WTC11 (cell line): ENCODE results near the gene NCAM2. TPM values are rescaled to one million over a fixed set of nuclear protein-coding genes. Genes with fewer than 3 reads are reported as not detected.

Experiments used
- ATAC-seq: fragments of 200-7000 bp; cut with Tn5 transposase; 2 replicates; pipeline ENCODE4 v1.10.0; 2021; ENCODE audit warnings: mild to moderate bottlenecking, moderate library complexity
- CTCF ChIA-PET: fragments of 300-600 bp; sonication (Branson Sonifier 250); formaldehyde crosslinking; loops from one replicate; lab custom pipeline; 2021; ENCODE audit warnings: antibody characterized with exemption; lab: Charles Lee
- POLR2A ChIA-PET: fragments of 350-600 bp; sonication (Branson Sonifier 250); formaldehyde crosslinking; loops from one replicate; lab custom pipeline; 2021; ENCODE audit warnings: antibody characterized with exemption; lab: Charles Lee
- DNase-seq: peaks from one replicate; pipeline ENCODE4 v3.0.0; 2021; ENCODE audit warnings: low spot score
- H3K27ac Mint-ChIP-seq: 2 replicates; pipeline ENCODE4 v1.8.0; 2021; ENCODE audit warnings: mixed read lengths
- H3K27me3 Mint-ChIP-seq: 2 replicates; pipeline ENCODE4 v1.8.0; 2021; ENCODE audit warnings: low read depth, mild to moderate bottlenecking, moderate library complexity, mixed read lengths
- H3K36me3 Mint-ChIP-seq: 2 replicates; pipeline ENCODE4 v1.8.0; 2021; ENCODE audit warnings: mixed read lengths
- H3K4me1 Mint-ChIP-seq: 2 replicates; pipeline ENCODE4 v1.8.0; 2022; ENCODE audit warnings: mixed read lengths
- H3K4me3 Mint-ChIP-seq: 2 replicates; pipeline ENCODE4 v1.8.0; 2021; ENCODE audit warnings: mild to moderate bottlenecking, moderate library complexity, mixed read lengths
- H3K9me3 Mint-ChIP-seq: 2 replicates; pipeline ENCODE4 v1.8.0; 2021; ENCODE audit warnings: mixed read lengths
- CREM ChIP-seq: sonication (generic); formaldehyde crosslinking; IDR thresholded peaks from 2 replicates; pipeline ENCODE4 v1.8.1; 2022; ENCODE audit warnings: mild to moderate bottlenecking, missing genetic modification reagents, moderate library complexity
- ELF4 ChIP-seq: sonication (generic); formaldehyde crosslinking; IDR thresholded peaks from 2 replicates; pipeline ENCODE4 v1.8.1; 2022; ENCODE audit warnings: low read depth, mild to moderate bottlenecking, moderate library complexity, missing genetic modification reagents
- FOXP1 ChIP-seq: sonication (generic); formaldehyde crosslinking; IDR thresholded peaks from 2 replicates; pipeline ENCODE4 v1.8.0; 2022; ENCODE audit warnings: missing genetic modification reagents, mild to moderate bottlenecking, moderate library complexity, borderline replicate concordance
- GABPB1 ChIP-seq: sonication (generic); formaldehyde crosslinking; IDR thresholded peaks from 2 replicates; pipeline ENCODE4 v1.8.1; 2023; ENCODE audit warnings: mild to moderate bottlenecking, missing genetic modification reagents
- HMGA2 ChIP-seq: fragments of 250-450 bp; sonication (Bioruptor Pico); IDR thresholded peaks from 2 replicates; pipeline ENCODE4 v1.4.0; 2021; ENCODE audit warnings: mild to moderate bottlenecking, moderate library complexity
- NFYB ChIP-seq: sonication (generic); formaldehyde crosslinking; conservative IDR thresholded peaks from 2 replicates; pipeline ENCODE4 v1.8.0; 2022; ENCODE audit warnings: low read depth, missing genetic modification reagents
- ZNF219 ChIP-seq: sonication (generic); formaldehyde crosslinking; IDR thresholded peaks from 2 replicates; pipeline ENCODE4 v1.8.0; 2023; ENCODE audit warnings: missing genetic modification reagents, mild to moderate bottlenecking, borderline replicate concordance
- ZNF416 ChIP-seq: fragments of 250-450 bp; sonication (Bioruptor Pico); IDR thresholded peaks from 2 replicates; pipeline ENCODE4 v1.9.0; 2021; ENCODE audit warnings: mild to moderate bottlenecking, inconsistent platforms
- total RNA-seq: library from RNA; stranded (reverse); gene quantifications from 3 replicates; pipeline ENCODE4 v1.2.3, GENCODE V29; 2021
- TF ChIP-seq, protein P1 (sequence below): sonication (generic); formaldehyde crosslinking; IDR thresholded peaks from 2 replicates; pipeline ENCODE4 v1.8.0; 2022; ENCODE audit warnings: missing genetic modification reagents
- TF ChIP-seq, protein P2 (sequence below): sonication (generic); formaldehyde crosslinking; conservative IDR thresholded peaks from 2 replicates; pipeline ENCODE4 v1.8.1; 2022; ENCODE audit warnings: mild to moderate bottlenecking, missing genetic modification reagents
- TF ChIP-seq, protein P3 (sequence below): sonication (generic); formaldehyde crosslinking; IDR thresholded peaks from 2 replicates; pipeline ENCODE4 v1.8.1; 2022; ENCODE audit warnings: low read depth, missing genetic modification reagents, borderline replicate concordance
- TF ChIP-seq, protein P4 (sequence below): sonication (generic); formaldehyde crosslinking; IDR thresholded peaks from 2 replicates; pipeline ENCODE4 v1.8.1; 2022; ENCODE audit warnings: mild to moderate bottlenecking, missing genetic modification reagents, moderate library complexity, borderline replicate concordance
- TF ChIP-seq, protein P5 (sequence below): sonication (generic); formaldehyde crosslinking; IDR thresholded peaks from 2 replicates; pipeline ENCODE4 v1.8.1; 2023; ENCODE audit warnings: mild to moderate bottlenecking, missing genetic modification reagents, borderline replicate concordance
- TF ChIP-seq, protein P6 (sequence below): sonication (generic); formaldehyde crosslinking; IDR thresholded peaks from 2 replicates; pipeline ENCODE4 v1.8.0; 2023; ENCODE audit warnings: missing genetic modification reagents, mild to moderate bottlenecking, borderline replicate concordance
- TF ChIP-seq, protein P7 (sequence below): sonication (generic); formaldehyde crosslinking; IDR thresholded peaks from 2 replicates; pipeline ENCODE4 v1.8.1; 2023; ENCODE audit warnings: mild to moderate bottlenecking, missing genetic modification reagents
- TF ChIP-seq, protein P8 (sequence below): sonication (generic); formaldehyde crosslinking; IDR thresholded peaks from 2 replicates; pipeline ENCODE4 v1.8.1; 2023; ENCODE audit warnings: mild to moderate bottlenecking, missing genetic modification reagents, moderate library complexity
- TF ChIP-seq, protein P9 (sequence below): sonication (generic); formaldehyde crosslinking; IDR thresholded peaks from 2 replicates; pipeline ENCODE4 v1.8.1; 2022; ENCODE audit warnings: low read depth, mild to moderate bottlenecking, moderate library complexity, missing genetic modification reagents, borderline replicate concordance

Gene NCAM2
- total RNA-seq, 1 experiment from 2014 or later = 1.6 TPM

DNA sequence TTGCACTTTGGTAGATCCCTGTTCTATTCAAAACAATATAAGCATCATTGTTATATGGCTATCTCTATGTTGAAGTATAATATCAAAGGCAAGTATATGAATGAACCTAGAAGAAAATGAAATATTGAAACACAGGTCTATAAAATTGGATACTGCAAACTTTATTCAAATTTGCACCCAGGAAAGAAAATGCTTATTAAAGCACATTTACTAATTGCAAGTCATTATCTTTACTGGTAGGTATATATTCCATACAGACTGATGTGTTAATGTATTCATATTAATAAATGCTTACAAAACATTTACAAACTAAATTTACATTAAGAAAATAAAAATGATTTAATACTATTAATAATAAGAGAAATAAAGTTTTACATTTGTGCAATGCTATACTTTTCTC is 469.8 kb downstream of the NCAM2 start (continued):
- TF ChIP-seq, protein P1, sequence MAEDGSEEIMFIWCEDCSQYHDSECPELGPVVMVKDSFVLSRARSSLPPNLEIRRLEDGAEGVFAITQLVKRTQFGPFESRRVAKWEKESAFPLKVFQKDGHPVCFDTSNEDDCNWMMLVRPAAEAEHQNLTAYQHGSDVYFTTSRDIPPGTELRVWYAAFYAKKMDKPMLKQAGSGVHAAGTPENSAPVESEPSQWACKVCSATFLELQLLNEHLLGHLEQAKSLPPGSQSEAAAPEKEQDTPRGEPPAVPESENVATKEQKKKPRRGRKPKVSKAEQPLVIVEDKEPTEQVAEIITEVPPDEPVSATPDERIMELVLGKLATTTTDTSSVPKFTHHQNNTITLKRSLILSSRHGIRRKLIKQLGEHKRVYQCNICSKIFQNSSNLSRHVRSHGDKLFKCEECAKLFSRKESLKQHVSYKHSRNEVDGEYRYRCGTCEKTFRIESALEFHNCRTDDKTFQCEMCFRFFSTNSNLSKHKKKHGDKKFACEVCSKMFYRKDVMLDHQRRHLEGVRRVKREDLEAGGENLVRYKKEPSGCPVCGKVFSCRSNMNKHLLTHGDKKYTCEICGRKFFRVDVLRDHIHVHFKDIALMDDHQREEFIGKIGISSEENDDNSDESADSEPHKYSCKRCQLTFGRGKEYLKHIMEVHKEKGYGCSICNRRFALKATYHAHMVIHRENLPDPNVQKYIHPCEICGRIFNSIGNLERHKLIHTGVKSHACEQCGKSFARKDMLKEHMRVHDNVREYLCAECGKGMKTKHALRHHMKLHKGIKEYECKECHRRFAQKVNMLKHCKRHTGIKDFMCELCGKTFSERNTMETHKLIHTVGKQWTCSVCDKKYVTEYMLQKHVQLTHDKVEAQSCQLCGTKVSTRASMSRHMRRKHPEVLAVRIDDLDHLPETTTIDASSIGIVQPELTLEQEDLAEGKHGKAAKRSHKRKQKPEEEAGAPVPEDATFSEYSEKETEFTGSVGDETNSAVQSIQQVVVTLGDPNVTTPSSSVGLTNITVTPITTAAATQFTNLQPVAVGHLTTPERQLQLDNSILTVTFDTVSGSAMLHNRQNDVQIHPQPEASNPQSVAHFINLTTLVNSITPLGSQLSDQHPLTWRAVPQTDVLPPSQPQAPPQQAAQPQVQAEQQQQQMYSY (CRISPR knock-in tag) = no peak
- TF ChIP-seq, protein P2, sequence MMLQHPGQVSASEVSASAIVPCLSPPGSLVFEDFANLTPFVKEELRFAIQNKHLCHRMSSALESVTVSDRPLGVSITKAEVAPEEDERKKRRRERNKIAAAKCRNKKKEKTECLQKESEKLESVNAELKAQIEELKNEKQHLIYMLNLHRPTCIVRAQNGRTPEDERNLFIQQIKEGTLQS = no peak
- TF ChIP-seq ZNF416 (CRISPR knock-in tag) = no peak
- no peak for TF ChIP-seq GABPB1
- TF ChIP-seq, protein P3, sequence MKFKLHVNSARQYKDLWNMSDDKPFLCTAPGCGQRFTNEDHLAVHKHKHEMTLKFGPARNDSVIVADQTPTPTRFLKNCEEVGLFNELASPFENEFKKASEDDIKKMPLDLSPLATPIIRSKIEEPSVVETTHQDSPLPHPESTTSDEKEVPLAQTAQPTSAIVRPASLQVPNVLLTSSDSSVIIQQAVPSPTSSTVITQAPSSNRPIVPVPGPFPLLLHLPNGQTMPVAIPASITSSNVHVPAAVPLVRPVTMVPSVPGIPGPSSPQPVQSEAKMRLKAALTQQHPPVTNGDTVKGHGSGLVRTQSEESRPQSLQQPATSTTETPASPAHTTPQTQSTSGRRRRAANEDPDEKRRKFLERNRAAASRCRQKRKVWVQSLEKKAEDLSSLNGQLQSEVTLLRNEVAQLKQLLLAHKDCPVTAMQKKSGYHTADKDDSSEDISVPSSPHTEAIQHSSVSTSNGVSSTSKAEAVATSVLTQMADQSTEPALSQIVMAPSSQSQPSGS (CRISPR knock-in tag) = no peak
- TF ChIP-seq, protein P4, sequence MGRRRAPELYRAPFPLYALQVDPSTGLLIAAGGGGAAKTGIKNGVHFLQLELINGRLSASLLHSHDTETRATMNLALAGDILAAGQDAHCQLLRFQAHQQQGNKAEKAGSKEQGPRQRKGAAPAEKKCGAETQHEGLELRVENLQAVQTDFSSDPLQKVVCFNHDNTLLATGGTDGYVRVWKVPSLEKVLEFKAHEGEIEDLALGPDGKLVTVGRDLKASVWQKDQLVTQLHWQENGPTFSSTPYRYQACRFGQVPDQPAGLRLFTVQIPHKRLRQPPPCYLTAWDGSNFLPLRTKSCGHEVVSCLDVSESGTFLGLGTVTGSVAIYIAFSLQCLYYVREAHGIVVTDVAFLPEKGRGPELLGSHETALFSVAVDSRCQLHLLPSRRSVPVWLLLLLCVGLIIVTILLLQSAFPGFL (CRISPR knock-in tag) = no peak
- TF ChIP-seq, protein P5, sequence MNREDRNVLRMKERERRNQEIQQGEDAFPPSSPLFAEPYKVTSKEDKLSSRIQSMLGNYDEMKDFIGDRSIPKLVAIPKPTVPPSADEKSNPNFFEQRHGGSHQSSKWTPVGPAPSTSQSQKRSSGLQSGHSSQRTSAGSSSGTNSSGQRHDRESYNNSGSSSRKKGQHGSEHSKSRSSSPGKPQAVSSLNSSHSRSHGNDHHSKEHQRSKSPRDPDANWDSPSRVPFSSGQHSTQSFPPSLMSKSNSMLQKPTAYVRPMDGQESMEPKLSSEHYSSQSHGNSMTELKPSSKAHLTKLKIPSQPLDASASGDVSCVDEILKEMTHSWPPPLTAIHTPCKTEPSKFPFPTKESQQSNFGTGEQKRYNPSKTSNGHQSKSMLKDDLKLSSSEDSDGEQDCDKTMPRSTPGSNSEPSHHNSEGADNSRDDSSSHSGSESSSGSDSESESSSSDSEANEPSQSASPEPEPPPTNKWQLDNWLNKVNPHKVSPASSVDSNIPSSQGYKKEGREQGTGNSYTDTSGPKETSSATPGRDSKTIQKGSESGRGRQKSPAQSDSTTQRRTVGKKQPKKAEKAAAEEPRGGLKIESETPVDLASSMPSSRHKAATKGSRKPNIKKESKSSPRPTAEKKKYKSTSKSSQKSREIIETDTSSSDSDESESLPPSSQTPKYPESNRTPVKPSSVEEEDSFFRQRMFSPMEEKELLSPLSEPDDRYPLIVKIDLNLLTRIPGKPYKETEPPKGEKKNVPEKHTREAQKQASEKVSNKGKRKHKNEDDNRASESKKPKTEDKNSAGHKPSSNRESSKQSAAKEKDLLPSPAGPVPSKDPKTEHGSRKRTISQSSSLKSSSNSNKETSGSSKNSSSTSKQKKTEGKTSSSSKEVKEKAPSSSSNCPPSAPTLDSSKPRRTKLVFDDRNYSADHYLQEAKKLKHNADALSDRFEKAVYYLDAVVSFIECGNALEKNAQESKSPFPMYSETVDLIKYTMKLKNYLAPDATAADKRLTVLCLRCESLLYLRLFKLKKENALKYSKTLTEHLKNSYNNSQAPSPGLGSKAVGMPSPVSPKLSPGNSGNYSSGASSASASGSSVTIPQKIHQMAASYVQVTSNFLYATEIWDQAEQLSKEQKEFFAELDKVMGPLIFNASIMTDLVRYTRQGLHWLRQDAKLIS (CRISPR knock-in tag) = no peak
- TF ChIP-seq FOXP1 = no peak
- TF ChIP-seq, protein P6, sequence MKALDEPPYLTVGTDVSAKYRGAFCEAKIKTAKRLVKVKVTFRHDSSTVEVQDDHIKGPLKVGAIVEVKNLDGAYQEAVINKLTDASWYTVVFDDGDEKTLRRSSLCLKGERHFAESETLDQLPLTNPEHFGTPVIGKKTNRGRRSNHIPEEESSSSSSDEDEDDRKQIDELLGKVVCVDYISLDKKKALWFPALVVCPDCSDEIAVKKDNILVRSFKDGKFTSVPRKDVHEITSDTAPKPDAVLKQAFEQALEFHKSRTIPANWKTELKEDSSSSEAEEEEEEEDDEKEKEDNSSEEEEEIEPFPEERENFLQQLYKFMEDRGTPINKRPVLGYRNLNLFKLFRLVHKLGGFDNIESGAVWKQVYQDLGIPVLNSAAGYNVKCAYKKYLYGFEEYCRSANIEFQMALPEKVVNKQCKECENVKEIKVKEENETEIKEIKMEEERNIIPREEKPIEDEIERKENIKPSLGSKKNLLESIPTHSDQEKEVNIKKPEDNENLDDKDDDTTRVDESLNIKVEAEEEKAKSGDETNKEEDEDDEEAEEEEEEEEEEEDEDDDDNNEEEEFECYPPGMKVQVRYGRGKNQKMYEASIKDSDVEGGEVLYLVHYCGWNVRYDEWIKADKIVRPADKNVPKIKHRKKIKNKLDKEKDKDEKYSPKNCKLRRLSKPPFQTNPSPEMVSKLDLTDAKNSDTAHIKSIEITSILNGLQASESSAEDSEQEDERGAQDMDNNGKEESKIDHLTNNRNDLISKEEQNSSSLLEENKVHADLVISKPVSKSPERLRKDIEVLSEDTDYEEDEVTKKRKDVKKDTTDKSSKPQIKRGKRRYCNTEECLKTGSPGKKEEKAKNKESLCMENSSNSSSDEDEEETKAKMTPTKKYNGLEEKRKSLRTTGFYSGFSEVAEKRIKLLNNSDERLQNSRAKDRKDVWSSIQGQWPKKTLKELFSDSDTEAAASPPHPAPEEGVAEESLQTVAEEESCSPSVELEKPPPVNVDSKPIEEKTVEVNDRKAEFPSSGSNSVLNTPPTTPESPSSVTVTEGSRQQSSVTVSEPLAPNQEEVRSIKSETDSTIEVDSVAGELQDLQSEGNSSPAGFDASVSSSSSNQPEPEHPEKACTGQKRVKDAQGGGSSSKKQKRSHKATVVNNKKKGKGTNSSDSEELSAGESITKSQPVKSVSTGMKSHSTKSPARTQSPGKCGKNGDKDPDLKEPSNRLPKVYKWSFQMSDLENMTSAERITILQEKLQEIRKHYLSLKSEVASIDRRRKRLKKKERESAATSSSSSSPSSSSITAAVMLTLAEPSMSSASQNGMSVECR (CRISPR knock-in tag) = no peak
- TF ChIP-seq ZNF219 (CRISPR knock-in tag) = no peak
- TF ChIP-seq, all 79 proteins: peak for 0

DNA sequence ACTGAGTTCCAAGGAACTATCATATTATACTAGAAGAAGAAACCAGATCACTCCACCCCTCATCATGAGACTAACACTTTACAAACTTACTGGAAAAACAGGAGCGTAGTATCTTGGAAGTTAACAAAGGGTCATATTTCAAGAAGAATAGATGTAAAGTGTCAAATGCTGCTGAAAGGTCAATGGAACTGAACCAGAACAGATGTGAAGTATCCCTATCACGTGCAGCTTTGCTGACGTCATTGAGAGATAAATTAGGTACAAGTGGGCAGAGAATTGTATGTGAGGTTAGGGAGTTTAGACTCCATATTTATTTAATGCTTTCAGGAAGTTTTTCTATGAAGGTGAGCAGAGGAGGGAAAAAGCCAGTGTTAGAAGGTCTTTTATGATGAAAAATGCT is 483.0 kb downstream of the NCAM2 start:
- no peak overlapping the region for H3K4me3 Mint-ChIP-seq
- peaks cover 6% of the 10 kb centered on the region; the same call in 1 of the 2 replicates for H3K9me3 Mint-ChIP-seq
- ATAC-seq = no peak
- DNase-seq = no peak
- CTCF ChIA-PET = no interaction called here
- H3K4me1 Mint-ChIP-seq = no peaks in the 10 kb centered on the region
- POLR2A ChIA-PET = no interaction called here
- no peaks in the 10 kb centered on the region for H3K27me3 Mint-ChIP-seq
- no peak overlapping the region for H3K27ac Mint-ChIP-seq
- no peaks in the 10 kb centered on the region for H3K36me3 Mint-ChIP-seq
- TF ChIP-seq, protein P7, sequence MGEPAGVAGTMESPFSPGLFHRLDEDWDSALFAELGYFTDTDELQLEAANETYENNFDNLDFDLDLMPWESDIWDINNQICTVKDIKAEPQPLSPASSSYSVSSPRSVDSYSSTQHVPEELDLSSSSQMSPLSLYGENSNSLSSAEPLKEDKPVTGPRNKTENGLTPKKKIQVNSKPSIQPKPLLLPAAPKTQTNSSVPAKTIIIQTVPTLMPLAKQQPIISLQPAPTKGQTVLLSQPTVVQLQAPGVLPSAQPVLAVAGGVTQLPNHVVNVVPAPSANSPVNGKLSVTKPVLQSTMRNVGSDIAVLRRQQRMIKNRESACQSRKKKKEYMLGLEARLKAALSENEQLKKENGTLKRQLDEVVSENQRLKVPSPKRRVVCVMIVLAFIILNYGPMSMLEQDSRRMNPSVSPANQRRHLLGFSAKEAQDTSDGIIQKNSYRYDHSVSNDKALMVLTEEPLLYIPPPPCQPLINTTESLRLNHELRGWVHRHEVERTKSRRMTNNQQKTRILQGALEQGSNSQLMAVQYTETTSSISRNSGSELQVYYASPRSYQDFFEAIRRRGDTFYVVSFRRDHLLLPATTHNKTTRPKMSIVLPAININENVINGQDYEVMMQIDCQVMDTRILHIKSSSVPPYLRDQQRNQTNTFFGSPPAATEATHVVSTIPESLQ (CRISPR knock-in tag) = no peak
- TF ChIP-seq HMGA2 (CRISPR knock-in tag) = no peak
- TF ChIP-seq NFYB (CRISPR knock-in tag) = no peak
- TF ChIP-seq, protein P8, sequence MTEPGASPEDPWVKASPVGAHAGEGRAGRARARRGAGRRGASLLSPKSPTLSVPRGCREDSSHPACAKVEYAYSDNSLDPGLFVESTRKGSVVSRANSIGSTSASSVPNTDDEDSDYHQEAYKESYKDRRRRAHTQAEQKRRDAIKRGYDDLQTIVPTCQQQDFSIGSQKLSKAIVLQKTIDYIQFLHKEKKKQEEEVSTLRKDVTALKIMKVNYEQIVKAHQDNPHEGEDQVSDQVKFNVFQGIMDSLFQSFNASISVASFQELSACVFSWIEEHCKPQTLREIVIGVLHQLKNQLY (CRISPR knock-in tag) = no peak
- TF ChIP-seq, protein P9, sequence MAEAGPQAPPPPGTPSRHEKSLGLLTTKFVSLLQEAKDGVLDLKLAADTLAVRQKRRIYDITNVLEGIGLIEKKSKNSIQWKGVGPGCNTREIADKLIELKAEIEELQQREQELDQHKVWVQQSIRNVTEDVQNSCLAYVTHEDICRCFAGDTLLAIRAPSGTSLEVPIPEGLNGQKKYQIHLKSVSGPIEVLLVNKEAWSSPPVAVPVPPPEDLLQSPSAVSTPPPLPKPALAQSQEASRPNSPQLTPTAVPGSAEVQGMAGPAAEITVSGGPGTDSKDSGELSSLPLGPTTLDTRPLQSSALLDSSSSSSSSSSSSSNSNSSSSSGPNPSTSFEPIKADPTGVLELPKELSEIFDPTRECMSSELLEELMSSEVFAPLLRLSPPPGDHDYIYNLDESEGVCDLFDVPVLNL (CRISPR knock-in tag) = no peak
- TF ChIP-seq CREM (CRISPR knock-in tag) = no peak
- no peak for TF ChIP-seq ELF4 (CRISPR knock-in tag)
